Stimulated activated CD8-positive, alpha-beta memory T cell treated with anti-CD3 and anti-CD28 coated beads, Interleukin-12 subunit alpha, Interleukin-12 subunit beta, amount 100 ng/mL, for 24 hours (primary cell): Measurements from ENCODE around the gene ACOT11.
"Not testable (repeated sequence)": the region's sequence is repeated elsewhere in the genome, so short reads cannot be mapped to it uniquely, and the experiment has no call there.

Experiments used
- DNase-seq: peaks from one replicate; pipeline ENCODE4 v3.0.0-alpha.2; 2020; ENCODE audit errors: extremely low read depth

Gene ACOT11

GRCh38 chr1:54608566-54609230 lies 60.7 kb downstream of the ACOT11 start:
- DNase-seq: no peak

- no peak for DNase-seq
These were observed 61.4 kb downstream of the ACOT11 start for GRCh38 chr1:54609301-54609921.

GRCh38 chr1:54610048-54610447 lies 62.0 kb downstream of the ACOT11 start:
- no peak for DNase-seq

GRCh38 chr1:54610601-54611580 lies 62.9 kb downstream of the ACOT11 start:
- no peak for DNase-seq

- DNase-seq: no peak
These were observed 63.6 kb downstream of the ACOT11 start for GRCh38 chr1:54611621-54612020.

- no peak for DNase-seq
These were observed 66.0 kb downstream of the ACOT11 start for GRCh38 chr1:54614024-54614423.

GRCh38 chr1:54614563-54614962 lies 66.5 kb downstream of the ACOT11 start:
- no peak for DNase-seq

GRCh38 chr1:54615531-54616279 lies 67.7 kb downstream of the ACOT11 start:
- DNase-seq: no peak

GRCh38 chr1:54619749-54620148 lies 71.7 kb downstream of the ACOT11 start:
- no peak for DNase-seq

- DNase-seq: no peak
These were observed 75.4 kb downstream of the ACOT11 start, which contains the start of gene FAM151A for GRCh38 chr1:54623216-54624007. Gene FAM151A (minus strand): TSS chr1:54623525. CDS start chr1:54623395, 130 bp downstream.

GRCh38 chr1:54624466-54625464 lies 76.7 kb downstream of the ACOT11 start:
- DNase-seq: no peak

GRCh38 chr1:54627196-54627595 lies 79.2 kb downstream of the ACOT11 start:
- no peak for DNase-seq

- not testable (repeated sequence) for DNase-seq
These were observed 87.8 kb downstream of the ACOT11 start for GRCh38 chr1:54635804-54636203.

GRCh38 chr1:54636461-54637446 lies 88.7 kb downstream of the ACOT11 start:
- not testable (repeated sequence) for DNase-seq

- no peak for DNase-seq
These were observed 92.3 kb downstream of the ACOT11 start for GRCh38 chr1:54640361-54640760.

GRCh38 chr1:54640863-54641836 lies 93.1 kb downstream of the ACOT11 start, which contains the start of gene MROH7:
Gene MROH7 (plus strand): TSS chr1:54641786. CDS start chr1:54652927, 11,141 bp downstream.
- DNase-seq: no peak

GRCh38 chr1:54643736-54644135 lies 95.7 kb downstream of the ACOT11 start:
- no peak for DNase-seq
